HepG2 (cell line): ENCODE data around the gene RSPH4A. TPM values are rescaled to one million over a fixed set of nuclear protein-coding genes. Genes with fewer than 3 reads are reported as not detected.

Experiments used
- AGO2 ChIP-seq: fragments of 200-400 bp; formaldehyde crosslinking; optimal IDR thresholded peaks from 2 replicates; pipeline ENCODE3; 2017; ENCODE audit warnings: mild to moderate bottlenecking, low read depth, low read length, moderate library complexity
- ARHGAP35 ChIP-seq: sonication (generic); formaldehyde crosslinking; IDR thresholded peaks from 2 replicates; pipeline ENCODE4 v1.9.0; 2022; ENCODE audit warnings: mild to moderate bottlenecking, inconsistent platforms, moderate library complexity, missing genetic modification reagents, borderline replicate concordance
- CEBPB ChIP-seq: IDR thresholded peaks from 2 replicates; pipeline ENCODE4 v1.6.1; 2011; ENCODE audit warnings: low read depth, low read length, improper control_type of control experiment, borderline replicate concordance
- CREM ChIP-seq, 2 experiments: sonication (generic) in 1 of 2; formaldehyde crosslinking in 1 of 2; IDR thresholded peaks; 2 replicates each; pipeline versions ENCODE4 v1.4.0 to v1.6.1; 2016 to 2020; ENCODE audit warnings: antibody characterized with exemption in 1 of 2, mild to moderate bottlenecking in 1 of 2, missing genetic modification reagents in 1 of 2
- GABPA ChIP-seq, 2 experiments: IDR thresholded peaks; 2 replicates each; pipeline ENCODE4 v1.6.1; 2011 to 2016; ENCODE audit warnings: low read depth in 2 of 2, low read length in 1 of 2, missing biosample characterization in 1 of 2, missing genetic modification characterization in 1 of 2
- SNAI1 ChIP-seq: sonication (generic); formaldehyde crosslinking; IDR thresholded peaks from 2 replicates; pipeline ENCODE4 v1.5.0; 2020; ENCODE audit warnings: mild to moderate bottlenecking, missing genetic modification reagents, borderline replicate concordance
- SNAPC2 ChIP-seq: sonication (generic); formaldehyde crosslinking; IDR thresholded peaks from 2 replicates; pipeline ENCODE4 v1.8.1; 2022; ENCODE audit warnings: mild to moderate bottlenecking, missing genetic modification reagents
- TAF1 ChIP-seq: sonication (generic); formaldehyde crosslinking; IDR thresholded peaks from 2 replicates; pipeline ENCODE4 v1.4.0; 2020; ENCODE audit warnings: missing genetic modification reagents
- TOE1 ChIP-seq: sonication (generic); formaldehyde crosslinking; IDR thresholded peaks from 2 replicates; pipeline ENCODE4 v1.4.0; 2020; ENCODE audit warnings: mild to moderate bottlenecking, missing genetic modification reagents
- ZFP90 ChIP-seq: sonication (generic); formaldehyde crosslinking; IDR thresholded peaks from 2 replicates; pipeline ENCODE4 v1.8.0; 2022; ENCODE audit warnings: missing genetic modification reagents, mild to moderate bottlenecking, inconsistent platforms, borderline replicate concordance
- ZNF260 ChIP-seq: sonication (generic); formaldehyde crosslinking; IDR thresholded peaks from 2 replicates; pipeline ENCODE4 v1.4.0; 2020; ENCODE audit warnings: missing genetic modification reagents, low read depth, mild to moderate bottlenecking, borderline replicate concordance
- ZNF292 ChIP-seq: sonication (generic); formaldehyde crosslinking; IDR thresholded peaks from 2 replicates; pipeline ENCODE4 v1.8.1; 2022; ENCODE audit warnings: mild to moderate bottlenecking, low read depth, missing genetic modification reagents, borderline replicate concordance
- ZNF75D ChIP-seq: sonication (generic); formaldehyde crosslinking; IDR thresholded peaks from 2 replicates; pipeline ENCODE4 v1.8.1; 2023; ENCODE audit warnings: missing genetic modification reagents, mild to moderate bottlenecking, borderline replicate concordance
- ZNF841 ChIP-seq: sonication (generic); formaldehyde crosslinking; IDR thresholded peaks from 2 replicates; pipeline ENCODE4 v1.8.1; 2023; ENCODE audit warnings: missing genetic modification reagents, borderline replicate concordance
- ZSCAN25 ChIP-seq: sonication (generic); formaldehyde crosslinking; IDR thresholded peaks from 2 replicates; pipeline ENCODE4 v1.8.0; 2022; ENCODE audit warnings: mild to moderate bottlenecking, missing genetic modification reagents
- ZZZ3 ChIP-seq: sonication (generic); formaldehyde crosslinking; IDR thresholded peaks from 2 replicates; pipeline ENCODE4 v1.4.0; 2020; ENCODE audit warnings: missing genetic modification reagents, mild to moderate bottlenecking, borderline replicate concordance
- polyA plus RNA-seq, 8 experiments: library from polyadenylated mRNA; depleted of rRNA in 3 of 8; stranded (reverse) in 7 of 8; unstranded in 1 of 8; fragments of >200 nt; fragmentation: Illumina TruSeq in 4 of 8; extraction: Trizol in 4 of 8; gene quantifications; 2 replicates each; pipeline versions ENCODE4 v1.2.1 to v1.2.3, GENCODE V29; 2011 to 2016; ENCODE audit warnings: low read depth in 4 of 8, missing spikeins in 1 of 8, mixed read lengths in 1 of 8; ENCODE audit not compliant: insufficient read depth in 1 of 8
- total RNA-seq, 5 experiments: library from RNA; depleted of rRNA; stranded (reverse); fragments of >200 nt; fragmentation: Illumina TruSeq; extraction: Trizol; gene quantifications; 2 replicates each; pipeline ENCODE4 v1.2.3, GENCODE V29; 2016; ENCODE audit warnings: low read depth in 1 of 5
- TF ChIP-seq, protein P1 (sequence below): sonication (generic); IDR thresholded peaks from 2 replicates; pipeline ENCODE4 v1.6.1; 2016; ENCODE audit warnings: low read depth, borderline replicate concordance
- TF ChIP-seq, protein P2 (sequence below): sonication (generic); formaldehyde crosslinking; IDR thresholded peaks from 2 replicates; pipeline ENCODE4 v1.5.0; 2020; ENCODE audit warnings: missing genetic modification reagents
- TF ChIP-seq, protein P3 (sequence below): sonication (generic); formaldehyde crosslinking; IDR thresholded peaks from 2 replicates; pipeline ENCODE4 v1.4.0; 2020; ENCODE audit warnings: mild to moderate bottlenecking, missing genetic modification reagents
- TF ChIP-seq, protein P4 (sequence below): sonication (generic); formaldehyde crosslinking; conservative IDR thresholded peaks from 2 replicates; pipeline ENCODE4 v1.5.0; 2020; ENCODE audit warnings: missing genetic modification reagents
- TF ChIP-seq, protein P5 (sequence below): sonication (generic); formaldehyde crosslinking; IDR thresholded peaks from 2 replicates; pipeline ENCODE4 v1.5.0; 2020; ENCODE audit warnings: missing genetic modification reagents

Gene RSPH4A
- total and polyA plus RNA-seq, 2 of the 13 experiments (the other 11 are each of a cell fraction or from before 2014, with no cell fraction given), result 0.24 to 0.40 TPM

DNA sequence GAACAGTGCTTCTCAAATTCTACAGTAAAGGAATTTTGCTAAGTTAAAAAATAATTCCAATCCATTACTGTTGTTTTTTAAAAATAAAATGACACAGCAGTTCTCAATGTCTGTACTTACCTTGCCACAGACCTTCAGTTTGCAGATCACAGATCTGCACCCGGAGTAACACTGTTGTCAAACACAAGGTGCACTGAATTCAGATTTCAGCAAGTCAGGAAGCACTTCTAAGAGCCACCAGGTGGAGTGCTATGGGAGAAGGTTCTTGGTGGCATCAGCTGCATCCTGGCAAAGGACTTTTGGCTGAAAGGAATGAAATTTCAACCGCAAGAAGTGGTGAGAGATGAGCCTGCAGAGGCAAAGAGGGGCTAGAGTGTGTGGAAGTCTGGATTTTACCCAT lies 17.4 kb downstream of the RSPH4A start (continued):
- TF ChIP-seq CREM (IDR thresholded peaks at IDR 0.05), result no peak
- TF ChIP-seq CREM (CRISPR knock-in tag; IDR thresholded peaks at IDR 0.05), result no peak
- no peak for TF ChIP-seq ARHGAP35 (CRISPR knock-in tag)
- TF ChIP-seq CEBPB, result no peak
- no peak for TF ChIP-seq SNAI1 (CRISPR knock-in tag)
- TF ChIP-seq ZFP90 (CRISPR knock-in tag), result no peak
- TF ChIP-seq ZNF841 (CRISPR knock-in tag), result no peak
- no peak for TF ChIP-seq AGO2
- TF ChIP-seq, protein P1, sequence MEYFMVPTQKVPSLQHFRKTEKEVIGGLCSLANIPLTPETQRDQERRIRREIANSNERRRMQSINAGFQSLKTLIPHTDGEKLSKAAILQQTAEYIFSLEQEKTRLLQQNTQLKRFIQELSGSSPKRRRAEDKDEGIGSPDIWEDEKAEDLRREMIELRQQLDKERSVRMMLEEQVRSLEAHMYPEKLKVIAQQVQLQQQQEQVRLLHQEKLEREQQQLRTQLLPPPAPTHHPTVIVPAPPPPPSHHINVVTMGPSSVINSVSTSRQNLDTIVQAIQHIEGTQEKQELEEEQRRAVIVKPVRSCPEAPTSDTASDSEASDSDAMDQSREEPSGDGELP, result peak; percentile 55; the same call in 1 of the 2 replicates
- TF ChIP-seq ZZZ3 (CRISPR knock-in tag), result no peak
- TF ChIP-seq ZSCAN25 (CRISPR knock-in tag), result no peak
- TF ChIP-seq, protein P2, sequence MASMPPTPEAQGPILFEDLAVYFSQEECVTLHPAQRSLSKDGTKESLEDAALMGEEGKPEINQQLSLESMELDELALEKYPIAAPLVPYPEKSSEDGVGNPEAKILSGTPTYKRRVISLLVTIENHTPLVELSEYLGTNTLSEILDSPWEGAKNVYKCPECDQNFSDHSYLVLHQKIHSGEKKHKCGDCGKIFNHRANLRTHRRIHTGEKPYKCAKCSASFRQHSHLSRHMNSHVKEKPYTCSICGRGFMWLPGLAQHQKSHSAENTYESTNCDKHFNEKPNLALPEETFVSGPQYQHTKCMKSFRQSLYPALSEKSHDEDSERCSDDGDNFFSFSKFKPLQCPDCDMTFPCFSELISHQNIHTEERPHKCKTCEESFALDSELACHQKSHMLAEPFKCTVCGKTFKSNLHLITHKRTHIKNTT (CRISPR knock-in tag), result no peak
- no peak for TF ChIP-seq TAF1 (CRISPR knock-in tag)
- TF ChIP-seq, protein P3, sequence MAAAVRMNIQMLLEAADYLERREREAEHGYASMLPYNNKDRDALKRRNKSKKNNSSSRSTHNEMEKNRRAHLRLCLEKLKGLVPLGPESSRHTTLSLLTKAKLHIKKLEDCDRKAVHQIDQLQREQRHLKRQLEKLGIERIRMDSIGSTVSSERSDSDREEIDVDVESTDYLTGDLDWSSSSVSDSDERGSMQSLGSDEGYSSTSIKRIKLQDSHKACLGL, result no peak
- TF ChIP-seq GABPA (IDR thresholded peaks at IDR 0.05; ENCODE audit: low read depth, low read length), result no peak
- TF ChIP-seq GABPA (CRISPR knock-in tag; IDR thresholded peaks at IDR 0.05; ENCODE audit: low read depth), result no peak
- no peak for TF ChIP-seq ZNF75D
- no peak for TF ChIP-seq ZNF260
- TF ChIP-seq TOE1 (CRISPR knock-in tag), result no peak
- peak; percentile 20; the same call in 1 of the 2 replicates for TF ChIP-seq ZNF292 (CRISPR knock-in tag)
- TF ChIP-seq, protein P4, sequence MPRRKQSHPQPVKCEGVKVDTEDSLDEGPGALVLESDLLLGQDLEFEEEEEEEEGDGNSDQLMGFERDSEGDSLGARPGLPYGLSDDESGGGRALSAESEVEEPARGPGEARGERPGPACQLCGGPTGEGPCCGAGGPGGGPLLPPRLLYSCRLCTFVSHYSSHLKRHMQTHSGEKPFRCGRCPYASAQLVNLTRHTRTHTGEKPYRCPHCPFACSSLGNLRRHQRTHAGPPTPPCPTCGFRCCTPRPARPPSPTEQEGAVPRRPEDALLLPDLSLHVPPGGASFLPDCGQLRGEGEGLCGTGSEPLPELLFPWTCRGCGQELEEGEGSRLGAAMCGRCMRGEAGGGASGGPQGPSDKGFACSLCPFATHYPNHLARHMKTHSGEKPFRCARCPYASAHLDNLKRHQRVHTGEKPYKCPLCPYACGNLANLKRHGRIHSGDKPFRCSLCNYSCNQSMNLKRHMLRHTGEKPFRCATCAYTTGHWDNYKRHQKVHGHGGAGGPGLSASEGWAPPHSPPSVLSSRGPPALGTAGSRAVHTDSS, result no peak
- TF ChIP-seq, protein P5, sequence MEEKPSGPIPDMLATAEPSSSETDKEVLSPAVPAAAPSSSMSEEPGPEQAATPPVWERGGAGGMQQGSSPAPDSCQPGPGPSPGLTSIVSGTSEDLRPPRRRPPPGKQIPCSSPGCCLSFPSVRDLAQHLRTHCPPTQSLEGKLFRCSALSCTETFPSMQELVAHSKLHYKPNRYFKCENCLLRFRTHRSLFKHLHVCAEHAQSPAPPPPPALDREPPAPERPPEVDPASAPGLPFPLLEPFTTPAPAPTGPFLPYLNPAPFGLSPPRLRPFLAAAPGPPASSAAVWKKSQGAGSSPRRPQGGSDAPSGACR (CRISPR knock-in tag), result no peak
- TF ChIP-seq SNAPC2, result no peak
